Lower leg skin (tissue), 3 donors: ENCODE results near the gene DUSP8.

Experiments
- CTCF ChIP-seq, 3 donors: fragments of 450-650 bp; IDR thresholded peaks; one replicate each; pipeline ENCODE4 v1.5.1; 2016; ENCODE audit warnings: antibody characterized with exemption in 3 of 3, mild to moderate bottlenecking in 3 of 3, moderate library complexity in 2 of 3
- POLR2A ChIP-seq, 2 donors: fragments of 450-650 bp; IDR thresholded peaks; one replicate each; pipeline ENCODE4 v1.6.1; 2016 to 2017; ENCODE audit warnings: antibody characterized with exemption in 2 of 2, mild to moderate bottlenecking in 1 of 2, moderate library complexity in 1 of 2

GRCh38 chr11:1569251-1569780 lies 2.8 kb downstream of the DUSP8 start:
- TF ChIP-seq CTCF (IDR thresholded peaks at IDR 0.05) (no peak), POLR2A (IDR thresholded peaks at IDR 0.05) (no peak)
